ENCODE results near the gene BRINP1.

Gene BRINP1, protein sequence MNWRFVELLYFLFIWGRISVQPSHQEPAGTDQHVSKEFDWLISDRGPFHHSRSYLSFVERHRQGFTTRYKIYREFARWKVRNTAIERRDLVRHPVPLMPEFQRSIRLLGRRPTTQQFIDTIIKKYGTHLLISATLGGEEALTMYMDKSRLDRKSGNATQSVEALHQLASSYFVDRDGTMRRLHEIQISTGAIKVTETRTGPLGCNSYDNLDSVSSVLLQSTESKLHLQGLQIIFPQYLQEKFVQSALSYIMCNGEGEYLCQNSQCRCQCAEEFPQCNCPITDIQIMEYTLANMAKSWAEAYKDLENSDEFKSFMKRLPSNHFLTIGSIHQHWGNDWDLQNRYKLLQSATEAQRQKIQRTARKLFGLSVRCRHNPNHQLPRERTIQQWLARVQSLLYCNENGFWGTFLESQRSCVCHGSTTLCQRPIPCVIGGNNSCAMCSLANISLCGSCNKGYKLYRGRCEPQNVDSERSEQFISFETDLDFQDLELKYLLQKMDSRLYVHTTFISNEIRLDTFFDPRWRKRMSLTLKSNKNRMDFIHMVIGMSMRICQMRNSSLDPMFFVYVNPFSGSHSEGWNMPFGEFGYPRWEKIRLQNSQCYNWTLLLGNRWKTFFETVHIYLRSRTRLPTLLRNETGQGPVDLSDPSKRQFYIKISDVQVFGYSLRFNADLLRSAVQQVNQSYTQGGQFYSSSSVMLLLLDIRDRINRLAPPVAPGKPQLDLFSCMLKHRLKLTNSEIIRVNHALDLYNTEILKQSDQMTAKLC

GRCh38 chr9:119368681-119369581 lies at the start of gene BRINP1:
Gene BRINP1, minus strand, starts transcription at chr9:119369435. Its CDS starts 56,080 bp downstream, at chr9:119313355.
- DNase-seq (ENCODE audit: low spot score): peak; percentile 70

- no peak for DNase-seq (ENCODE audit: low spot score)
Observed at GRCh38 chr9:119418721-119419120, 49.5 kb upstream of the BRINP1 start.

GRCh38 chr9:119416793-119417192 lies 47.6 kb upstream of the BRINP1 start:
- DNase-seq (ENCODE audit: low spot score): no peak

GRCh38 chr9:119412399-119412798 lies 43.2 kb upstream of the BRINP1 start:
- no peak for DNase-seq (ENCODE audit: low spot score)

DNA sequence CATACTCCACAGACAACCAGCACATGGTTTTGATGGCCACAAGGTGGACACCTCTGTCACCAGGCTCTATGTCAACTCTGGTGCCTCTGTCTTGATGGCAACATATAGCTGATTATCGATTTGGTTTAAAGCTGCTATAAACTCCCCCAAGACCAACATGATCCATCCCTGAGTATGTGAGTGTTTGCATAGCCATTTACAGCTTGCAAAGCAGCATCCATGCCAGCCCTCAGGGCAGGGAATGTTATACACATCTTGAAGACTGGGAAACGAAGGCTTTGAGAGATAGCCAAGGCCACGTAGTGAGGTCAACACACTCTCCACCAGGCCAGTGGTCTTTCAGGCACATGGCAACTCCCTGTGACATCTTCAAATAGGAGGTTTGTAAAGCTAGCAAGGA lies 40.3 kb upstream of the BRINP1 start:
- no peak for DNase-seq (ENCODE audit: low spot score)

GRCh38 chr9:119400606-119401005 lies 31.4 kb upstream of the BRINP1 start:
- DNase-seq (ENCODE audit: low spot score): no peak

GRCh38 chr9:119398350-119398749 lies 29.1 kb upstream of the BRINP1 start:
- no peak for DNase-seq (ENCODE audit: low spot score)

- DNase-seq (ENCODE audit: low spot score): no peak
Observed at GRCh38 chr9:119391878-119392277, 22.6 kb upstream of the BRINP1 start.

GRCh38 chr9:119375892-119376291 lies 6.7 kb upstream of the BRINP1 start:
- no peak for DNase-seq (ENCODE audit: low spot score)

- no peak for DNase-seq (ENCODE audit: low spot score)
Observed at GRCh38 chr9:119372951-119373350, 3.7 kb upstream of the BRINP1 start.

- DNase-seq (ENCODE audit: low spot score): no peak
Observed at GRCh38 chr9:119370816-119371215, 1.6 kb upstream of the BRINP1 start.

DNA sequence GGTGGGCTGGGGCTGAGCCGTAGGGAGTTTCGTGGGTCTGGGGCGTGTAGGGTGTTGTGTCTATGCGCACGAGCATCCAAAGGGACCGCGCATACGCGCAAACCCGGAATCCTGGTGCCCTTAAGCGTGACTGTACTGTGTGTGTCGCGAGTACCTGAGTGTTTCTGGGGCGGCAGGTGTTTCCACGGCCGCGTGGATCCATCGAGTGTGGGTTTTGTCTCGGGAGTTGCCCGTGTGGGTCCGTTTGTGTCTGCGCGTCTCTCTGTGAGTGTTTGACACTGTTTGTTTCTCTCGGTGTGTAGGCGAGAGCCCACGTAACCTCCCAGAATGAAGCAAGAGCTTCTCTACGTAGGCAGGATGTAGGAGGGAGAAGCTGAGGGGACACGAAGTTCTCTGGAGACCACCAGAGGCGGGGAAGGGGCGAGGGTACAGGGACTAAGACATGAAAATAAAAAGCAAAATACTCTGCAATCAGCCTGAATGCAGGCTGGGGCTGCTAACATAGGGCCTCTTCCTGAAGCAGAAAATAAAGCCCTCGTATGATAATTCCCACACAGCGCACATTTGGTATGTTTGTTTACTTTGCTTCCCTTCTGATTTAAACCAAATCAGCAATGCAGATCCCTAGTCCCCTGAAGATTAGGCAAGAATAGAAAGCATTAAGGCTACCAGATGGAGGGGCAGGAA lies 588 bp upstream of the BRINP1 start:
- DNase-seq (ENCODE audit: low spot score): no peak

GRCh38 chr9:119368179-119368578 lies 1.1 kb downstream of the BRINP1 start:
- DNase-seq (ENCODE audit: low spot score): peak; percentile 45

- DNase-seq (ENCODE audit: low spot score): no peak
Observed at GRCh38 chr9:119367683-119368075, 1.6 kb downstream of the BRINP1 start.

DNA sequence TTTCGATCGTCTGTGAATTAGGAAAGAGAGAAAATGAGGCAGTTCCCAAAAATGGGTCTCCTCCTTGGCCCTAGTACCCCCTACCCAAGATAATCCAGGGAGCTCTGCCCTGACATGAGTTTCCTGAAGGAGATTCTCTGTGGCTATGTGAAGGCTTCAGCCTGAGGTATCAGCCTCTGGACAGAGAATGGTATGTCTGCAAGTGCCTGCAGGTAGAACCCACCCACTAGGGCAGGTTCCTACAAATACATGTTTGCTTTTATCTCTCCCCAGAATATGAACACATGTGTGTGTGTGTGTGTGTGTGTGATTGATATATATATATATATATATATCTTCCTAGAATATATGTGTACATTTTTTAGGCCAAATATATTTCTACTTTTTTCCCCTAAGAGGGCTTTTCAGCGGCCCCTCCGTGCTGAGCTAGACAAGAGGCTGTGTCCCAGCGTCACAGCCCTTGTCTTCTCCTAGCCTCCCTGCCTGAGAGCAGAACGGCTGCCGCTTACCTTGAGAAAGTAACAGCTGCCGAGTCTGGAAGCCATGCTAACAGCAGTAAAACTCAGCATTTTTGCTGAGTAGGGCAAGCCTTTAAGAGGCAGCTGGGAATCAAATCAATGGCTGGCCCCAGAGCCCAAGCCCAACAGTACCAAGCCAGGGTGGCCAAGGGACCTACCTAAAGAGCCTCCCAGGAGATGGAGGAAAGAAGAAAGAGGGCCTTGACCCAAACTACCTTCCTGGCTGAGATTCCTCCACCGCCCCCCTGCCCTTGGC lies 2.1 kb downstream of the BRINP1 start:
- no peak for DNase-seq (ENCODE audit: low spot score)

DNA sequence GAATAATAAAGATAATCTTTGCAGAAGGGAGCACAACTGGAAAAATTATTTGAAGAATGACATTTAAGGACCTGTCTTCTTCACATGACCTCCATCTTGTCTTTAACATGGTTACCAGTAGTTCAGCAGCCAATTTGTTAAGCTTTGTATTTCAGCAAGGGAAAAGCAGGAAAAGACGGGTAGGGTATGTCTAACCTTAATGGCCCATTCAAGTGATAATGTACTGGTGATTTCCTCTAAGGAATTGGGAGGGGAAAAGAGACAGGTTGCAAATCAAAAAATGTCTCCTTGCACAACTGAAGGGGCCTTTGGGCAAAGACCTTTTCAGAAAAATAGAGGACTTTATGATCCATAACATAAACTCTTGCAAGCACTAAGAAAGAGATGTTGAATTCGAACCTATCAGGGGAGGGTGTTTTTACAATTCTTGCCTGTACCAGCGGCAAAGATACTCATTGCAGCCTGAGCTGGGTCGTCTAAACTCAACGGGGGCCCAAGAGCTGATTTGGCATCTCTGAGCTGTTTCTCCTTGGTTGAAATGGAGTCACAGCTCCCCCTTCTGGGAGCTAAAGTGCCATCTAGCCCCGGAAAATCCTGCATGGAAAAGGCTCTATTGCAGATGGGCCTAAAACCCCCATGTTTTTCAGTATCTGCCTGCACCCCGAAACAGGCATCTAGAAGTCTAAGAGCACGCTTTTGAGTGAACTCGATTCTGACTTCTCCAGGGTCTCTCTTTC lies 3.8 kb downstream of the BRINP1 start:
- DNase-seq (ENCODE audit: low spot score): peak; percentile 73

DNA sequence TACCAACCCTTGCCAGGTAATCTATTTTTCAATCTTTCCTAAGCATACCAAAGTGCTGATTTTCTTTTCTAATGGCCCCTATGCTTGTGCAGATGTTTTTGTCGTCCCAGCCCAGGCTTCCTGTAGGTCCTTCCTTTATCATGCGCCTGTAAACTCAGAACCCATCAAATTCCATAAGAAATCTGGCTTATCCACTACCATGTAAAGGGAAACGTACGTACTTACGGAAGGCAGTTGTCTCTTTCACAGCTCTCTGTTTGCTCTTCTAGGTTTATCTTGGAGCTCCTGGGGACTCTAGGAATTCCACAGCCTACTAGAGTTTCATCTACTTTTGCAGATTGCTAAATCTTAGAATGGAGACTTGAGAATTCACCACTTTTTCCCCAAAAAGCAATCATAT lies 9.0 kb downstream of the BRINP1 start:
- no peak for DNase-seq (ENCODE audit: low spot score)

DNA sequence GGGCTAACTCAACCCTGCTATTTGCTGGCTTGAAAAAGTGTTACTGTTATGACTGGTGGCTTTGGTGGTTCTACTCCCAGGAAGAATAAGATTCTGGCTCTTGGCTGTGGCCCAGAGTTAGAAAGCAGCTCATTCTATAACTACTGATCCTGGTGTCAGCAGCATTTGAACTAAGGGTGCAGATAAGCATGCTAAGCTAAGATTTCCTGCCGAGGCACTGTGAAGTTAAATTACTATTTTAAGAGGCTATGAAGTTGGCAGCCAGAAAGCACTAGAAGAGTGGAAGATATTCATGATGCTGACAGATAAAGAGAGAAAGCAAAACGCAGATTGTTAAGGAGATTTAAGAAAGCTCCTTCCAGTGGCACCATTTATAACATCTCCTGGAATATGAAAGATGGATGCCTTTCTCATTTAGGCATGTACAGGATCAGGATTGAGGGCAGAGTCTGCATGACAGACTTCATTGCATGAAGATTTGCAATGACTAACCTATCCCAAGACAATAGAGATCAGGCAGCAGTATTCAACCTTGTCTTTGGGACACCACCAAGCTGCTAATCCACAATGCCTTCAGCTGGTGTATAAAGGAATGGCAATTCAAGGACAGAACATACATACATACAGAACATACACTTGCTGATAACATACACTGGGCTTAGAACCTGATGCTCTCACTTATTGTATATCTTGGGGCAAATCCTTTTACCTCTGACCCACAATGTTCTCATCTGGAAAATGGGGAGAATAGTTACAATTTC lies 11.7 kb downstream of the BRINP1 start:
- no peak for DNase-seq (ENCODE audit: low spot score)

- no peak for DNase-seq (ENCODE audit: low spot score)
Observed at GRCh38 chr9:119349351-119349825, 19.8 kb downstream of the BRINP1 start.

Measured in putamen (tissue), 1 donor.